ENCODE data around the gene OR2J1. TPM values are rescaled to one million over a fixed set of nuclear protein-coding genes. Genes with fewer than 3 reads are reported as not detected.
"Not testable (repeated sequence)": the region's sequence is repeated elsewhere in the genome, so short reads cannot be mapped to it uniquely, and the experiment has no call there.

Gene OR2J1
- polyA plus RNA-seq, 2 of the 4 experiments (the other 2 are of a cell fraction): not detected

- no peak for FAIRE-seq
- DNase-seq (ENCODE audit: low read depth in 1 of 2, low spot score in 1 of 2): no peak
- H3K9me3 ChIP-seq: no peaks in the 10 kb centered on the region
- ChIA-PET CTCF (no interaction called here), POLR2A (no interaction called here)
- no peak overlapping the region for H3K4me2 ChIP-seq
- no peaks in the 10 kb centered on the region for H3K4me1 ChIP-seq
- peak in 1 of 2 experiments; percentile 34; a peak in 1 of 6 replicates for ATAC-seq
- no peak overlapping the region for H3K27ac ChIP-seq
- H3K4me3 ChIP-seq: no peak overlapping the region
- TF ChIP-seq USF2 (IDR thresholded peaks at IDR 0.05) (no peak), ZFP36 (IDR thresholded peaks at IDR 0.05; ENCODE audit: borderline replicate concordance, partially characterized antibody) (no peak), PHF8 (IDR thresholded peaks at IDR 0.05; ENCODE audit: borderline replicate concordance, low read depth) (no peak), CHD2 (IDR thresholded peaks at IDR 0.05; ENCODE audit: low read length, partially characterized antibody) (no peak), NFE2L2 (conservative IDR thresholded peaks at IDR 0.05; ENCODE audit: low read length) (no peak), HEYL (CRISPR knock-in tag; IDR thresholded peaks at IDR 0.05) (no peak), SREBF2 (IDR thresholded peaks at IDR 0.05) (no peak), RAD21 (conservative IDR thresholded peaks at IDR 0.05 in 1 of 2, IDR thresholded peaks at IDR 0.05 in 1 of 2) (no peak), E2F6 (IDR thresholded peaks at IDR 0.05; ENCODE audit: borderline replicate concordance, low read depth) (no peak), GATA3 (IDR thresholded peaks at IDR 0.05; ENCODE audit: borderline replicate concordance) (no peak), NPAS2 (CRISPR knock-in tag; IDR thresholded peaks at IDR 0.05; ENCODE audit: borderline replicate concordance) (no peak), ESRRA (IDR thresholded peaks at IDR 0.05; ENCODE audit: borderline replicate concordance, low read length) (no peak), CBX8 (IDR thresholded peaks at IDR 0.05) (no peak), FOSB (CRISPR knock-in tag; IDR thresholded peaks at IDR 0.05) (no peak), POLR2A (IDR thresholded peaks at IDR 0.05; ENCODE audit: low read length) (no peak), FOSL2 (IDR thresholded peaks at IDR 0.05) (no peak), FOSL2 (CRISPR knock-in tag; IDR thresholded peaks at IDR 0.05) (no peak), PBX3 (IDR thresholded peaks at IDR 0.05) (no peak)
- WGBS (ENCODE audit: missing lambda C conversion rate): 5% methylated on average over 2 of the region's 2 CpGs
These were observed 46.9 kb downstream of the OR2J1 start for GRCh38 chr6:29146179-29146578.

- WGBS (ENCODE audit: missing lambda C conversion rate): 62% methylated on average over 3 of the region's 3 CpGs
- CTCF ChIA-PET: no interaction called here
- no peaks in the 10 kb centered on the region for H3K4me1 ChIP-seq
- DNase-seq (ENCODE audit: low read depth in 1 of 2, low spot score in 1 of 2) (no peak), FAIRE-seq (no peak), ATAC-seq (no peak)
- no peak overlapping the region for H3K4me3 ChIP-seq
- no peaks in the 10 kb centered on the region for H3K9me3 ChIP-seq
- H3K27ac ChIP-seq: no peak overlapping the region
- POLR2A ChIA-PET: no interaction called here
- TF ChIP-seq CTCF (IDR thresholded peaks at IDR 0.05) (no peak), SMC3 (IDR thresholded peaks at IDR 0.05) (no peak), KDM5A (IDR thresholded peaks at IDR 0.05) (no peak), RCOR1 (IDR thresholded peaks at IDR 0.05; ENCODE audit: low read depth, low read length) (no peak)
- H3K4me2 ChIP-seq: no peak overlapping the region
These were observed 47.8 kb downstream of the OR2J1 start for GRCh38 chr6:29147074-29147473.

- H3K4me1 ChIP-seq; DNase-seq (ENCODE audit: low read depth in 1 of 2, low spot score in 1 of 2); ATAC-seq; H3K9me3 ChIP-seq; FAIRE-seq; H3K27ac ChIP-seq; CTCF ChIA-PET; H3K4me2 ChIP-seq; H3K4me3 ChIP-seq; POLR2A ChIA-PET: not testable (repeated sequence)
- 0% methylated on average over 3 of the region's 3 CpGs for WGBS (ENCODE audit: missing lambda C conversion rate)
These were observed 50.2 kb downstream of the OR2J1 start for GRCh38 chr6:29149444-29149843.

Other genes with a start within 250 kb of the OR2J1 start
- 50.1 and 51.4 TPM in 2 replicates for gene TRIM27, start 175.5 kb upstream of the OR2J1 start, polyA plus RNA-seq (2011; rRNA removed)
- 26.3 to 28.5 TPM (median 27.8 TPM) in 3 replicates for gene TRIM27, start 175.5 kb upstream of the OR2J1 start, polyA plus RNA-seq (2017; fragmentation: RNase III; extraction: RNeasy Plus Mini Kit Qiagen cat#74134 plus additional on column Dnase treatment)
- 0.74 and 0.94 TPM in 2 replicates for gene ZNF311, start 94.2 kb upstream of the OR2J1 start, polyA plus RNA-seq (2011; rRNA removed)
- gene ZNF311, start 94.2 kb upstream of the OR2J1 start, polyA plus RNA-seq (2017; fragmentation: RNase III; extraction: RNeasy Plus Mini Kit Qiagen cat#74134 plus additional on column Dnase treatment): 0.18 to 0.29 TPM (median 0.27 TPM) in 3 replicates
- not detected in 2 replicates for gene OR2W1, start 54.3 kb upstream of the OR2J1 start, polyA plus RNA-seq (2011; rRNA removed)
- not detected in 3 replicates for gene OR2W1, start 54.3 kb upstream of the OR2J1 start, polyA plus RNA-seq (2017; fragmentation: RNase III; extraction: RNeasy Plus Mini Kit Qiagen cat#74134 plus additional on column Dnase treatment)
- not detected in 2 replicates for gene OR2B3, start 12.2 kb upstream of the OR2J1 start, polyA plus RNA-seq (2011; rRNA removed)
- gene OR2B3, start 12.2 kb upstream of the OR2J1 start, polyA plus RNA-seq (2017; fragmentation: RNase III; extraction: RNeasy Plus Mini Kit Qiagen cat#74134 plus additional on column Dnase treatment): not detected in 3 replicates
- not detected in 2 replicates for gene OR2J3, start 8.6 kb downstream of the OR2J1 start, polyA plus RNA-seq (2011; rRNA removed)
- not detected in 3 replicates for gene OR2J3, start 8.6 kb downstream of the OR2J1 start, polyA plus RNA-seq (2017; fragmentation: RNase III; extraction: RNeasy Plus Mini Kit Qiagen cat#74134 plus additional on column Dnase treatment)
- not detected in 2 replicates for gene OR2J2, start 71.4 kb downstream of the OR2J1 start, polyA plus RNA-seq (2011; rRNA removed)
- not detected in 3 replicates for gene OR2J2, start 71.4 kb downstream of the OR2J1 start, polyA plus RNA-seq (2017; fragmentation: RNase III; extraction: RNeasy Plus Mini Kit Qiagen cat#74134 plus additional on column Dnase treatment)
- gene OR14J1, start 202.2 kb downstream of the OR2J1 start, polyA plus RNA-seq (2011; rRNA removed): not detected in 2 replicates
- gene OR14J1, start 202.2 kb downstream of the OR2J1 start, polyA plus RNA-seq (2017; fragmentation: RNase III; extraction: RNeasy Plus Mini Kit Qiagen cat#74134 plus additional on column Dnase treatment): not detected in 3 replicates

Measured in A549 (cell line).